HG03565 (cell line): ENCODE results near the gene TLN1.

Experiments used
- ATAC-seq: cut with Tn5 transposase; IDR thresholded peaks from one replicate; pipeline ENCODE4 v1.9.1; 2021; ENCODE audit warnings: mild to moderate bottlenecking, moderate library complexity; ENCODE audit not compliant: unreplicated experiment

TLN1 gene

GRCh38 chr9:35705836-35706430 is 26.1 kb downstream of the TLN1 start:
- ATAC-seq, result no peak

GRCh38 chr9:35705372-35705771 is 26.6 kb downstream of the TLN1 start:
- ATAC-seq, result no peak

- ATAC-seq, result no peak
These were observed 27.9 kb downstream of the TLN1 start for GRCh38 chr9:35703906-35704672.

GRCh38 chr9:35702696-35703095 is 29.3 kb downstream of the TLN1 start:
- ATAC-seq, result no peak

- ATAC-seq, result no peak
These were observed 31.1 kb downstream of the TLN1 start for GRCh38 chr9:35700942-35701341.

- ATAC-seq, result no peak
These were observed 32.0 kb downstream of the TLN1 start for GRCh38 chr9:35700031-35700430.

- no peak for ATAC-seq
These were observed 33.8 kb downstream of the TLN1 start for GRCh38 chr9:35698231-35698630.

GRCh38 chr9:35697486-35697885 is 34.5 kb downstream of the TLN1 start:
- no peak for ATAC-seq

GRCh38 chr9:35696520-35697215 is 35.3 kb downstream of the TLN1 start:
- ATAC-seq, result no peak

- no peak for ATAC-seq
These were observed 36.0 kb downstream of the TLN1 start for GRCh38 chr9:35695943-35696401.

- no peak for ATAC-seq
These were observed 40.2 kb downstream of the TLN1 start for GRCh38 chr9:35691757-35692301.

- no peak for ATAC-seq
These were observed 40.7 kb downstream of the TLN1 start for GRCh38 chr9:35691334-35691650.

GRCh38 chr9:35690614-35691333 is 41.2 kb downstream of the TLN1 start:
- no peak for ATAC-seq

- ATAC-seq, result no peak
These were observed 41.7 kb downstream of the TLN1 start for GRCh38 chr9:35690294-35690613.

GRCh38 chr9:35689542-35690293 is 42.3 kb downstream of the TLN1 start, which contains the start of gene TPM2:
Gene TPM2, minus strand, starts transcription at chr9:35689925. Its CDS starts 108 bp downstream, at chr9:35689817.
- no peak for ATAC-seq

- no peak for ATAC-seq
These were observed 43.1 kb downstream of the TLN1 start for GRCh38 chr9:35688558-35689541.

- ATAC-seq, result no peak
These were observed 43.9 kb downstream of the TLN1 start for GRCh38 chr9:35687972-35688557.

GRCh38 chr9:35687306-35687705 is 44.7 kb downstream of the TLN1 start:
- no peak for ATAC-seq
